ENCODE measurements around the gene CPLX3. TPM values are rescaled to one million over a fixed set of nuclear protein-coding genes. Genes with fewer than 3 reads are reported as not detected.

The CPLX3 gene
- total and polyA plus RNA-seq, 8 donors, result 0.09 TPM; not detected in 7

DNA sequence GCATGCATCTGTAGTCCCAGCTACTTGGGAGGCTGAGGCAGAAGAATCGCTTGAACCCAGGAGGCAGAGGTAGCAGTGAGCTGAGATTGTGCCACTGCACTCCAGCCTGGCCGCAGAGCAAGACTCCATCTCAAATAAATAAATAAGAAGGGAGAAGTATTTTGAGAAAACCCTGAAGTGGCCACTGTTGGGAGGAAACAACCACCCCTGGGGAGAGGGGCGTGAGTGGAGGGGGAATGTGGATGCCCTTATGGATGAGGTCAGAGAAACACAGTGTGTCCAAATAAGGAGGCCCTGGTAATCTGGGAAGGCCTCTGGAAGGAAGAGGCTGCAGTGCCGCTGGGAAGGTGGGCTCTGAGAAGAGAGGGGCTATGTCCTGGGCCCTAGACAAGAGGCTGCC is 4.2 kb upstream of the CPLX3 start:
- H3K9me3 ChIP-seq, result no peaks in the 10 kb centered on the region
- DNase-seq (no peak), ATAC-seq (no peak), FAIRE-seq (no peak)
- intact Hi-C loops (cut with DNase I), result no loop called here
- H3K4me3 ChIP-seq, result no peak overlapping the region
- H3K27ac ChIP-seq, result no peak overlapping the region
- TF ChIP-seq, protein P1, sequence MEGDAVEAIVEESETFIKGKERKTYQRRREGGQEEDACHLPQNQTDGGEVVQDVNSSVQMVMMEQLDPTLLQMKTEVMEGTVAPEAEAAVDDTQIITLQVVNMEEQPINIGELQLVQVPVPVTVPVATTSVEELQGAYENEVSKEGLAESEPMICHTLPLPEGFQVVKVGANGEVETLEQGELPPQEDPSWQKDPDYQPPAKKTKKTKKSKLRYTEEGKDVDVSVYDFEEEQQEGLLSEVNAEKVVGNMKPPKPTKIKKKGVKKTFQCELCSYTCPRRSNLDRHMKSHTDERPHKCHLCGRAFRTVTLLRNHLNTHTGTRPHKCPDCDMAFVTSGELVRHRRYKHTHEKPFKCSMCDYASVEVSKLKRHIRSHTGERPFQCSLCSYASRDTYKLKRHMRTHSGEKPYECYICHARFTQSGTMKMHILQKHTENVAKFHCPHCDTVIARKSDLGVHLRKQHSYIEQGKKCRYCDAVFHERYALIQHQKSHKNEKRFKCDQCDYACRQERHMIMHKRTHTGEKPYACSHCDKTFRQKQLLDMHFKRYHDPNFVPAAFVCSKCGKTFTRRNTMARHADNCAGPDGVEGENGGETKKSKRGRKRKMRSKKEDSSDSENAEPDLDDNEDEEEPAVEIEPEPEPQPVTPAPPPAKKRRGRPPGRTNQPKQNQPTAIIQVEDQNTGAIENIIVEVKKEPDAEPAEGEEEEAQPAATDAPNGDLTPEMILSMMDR (IDR thresholded peaks at IDR 0.05), result no peak
- 76 to 87% methylated on average over 4 of the region's 4 CpGs for WGBS, 2 donors
- no peaks in the 10 kb centered on the region for H3K36me3 ChIP-seq
- no peaks in the 10 kb centered on the region for H3K27me3 ChIP-seq
- no peaks in the 10 kb centered on the region for H3K4me1 ChIP-seq

DNA sequence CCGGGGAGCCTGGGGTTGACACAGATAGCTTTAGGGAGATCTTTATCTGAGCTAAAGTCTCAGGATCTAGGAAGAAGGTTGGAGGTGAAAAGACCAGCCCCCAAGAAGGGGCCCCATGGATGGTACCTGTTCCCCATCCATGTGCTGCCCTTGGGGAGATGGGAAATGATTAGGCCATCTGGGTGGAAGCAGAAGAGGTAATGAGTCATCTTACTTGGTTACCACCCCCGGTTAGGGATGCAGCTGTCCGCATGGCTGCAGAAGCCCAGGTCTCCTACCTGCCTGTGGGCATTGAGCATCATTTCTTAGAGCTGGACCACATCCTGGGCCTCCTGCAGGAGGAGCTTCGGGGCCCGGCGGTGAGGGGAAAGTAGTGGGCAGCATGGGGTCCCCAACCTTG is 3.1 kb upstream of the CPLX3 start:
- Histone ChIP-seq H3K4me3 (no peak overlapping the region), H3K27ac (no peak overlapping the region), H3K36me3 (no peaks in the 10 kb centered on the region), H3K4me1 (no peaks in the 10 kb centered on the region), H3K9me3 (no peaks in the 10 kb centered on the region), H3K27me3 (no peaks in the 10 kb centered on the region)
- DNase-seq (no peak), FAIRE-seq (no peak), ATAC-seq (no peak)
- intact Hi-C loops (cut with DNase I), result no loop called here
- 60 to 69% methylated on average over 6 of the region's 6 CpGs for WGBS, 2 donors
- TF ChIP-seq, protein P1 (IDR thresholded peaks at IDR 0.05), result no peak

DNA sequence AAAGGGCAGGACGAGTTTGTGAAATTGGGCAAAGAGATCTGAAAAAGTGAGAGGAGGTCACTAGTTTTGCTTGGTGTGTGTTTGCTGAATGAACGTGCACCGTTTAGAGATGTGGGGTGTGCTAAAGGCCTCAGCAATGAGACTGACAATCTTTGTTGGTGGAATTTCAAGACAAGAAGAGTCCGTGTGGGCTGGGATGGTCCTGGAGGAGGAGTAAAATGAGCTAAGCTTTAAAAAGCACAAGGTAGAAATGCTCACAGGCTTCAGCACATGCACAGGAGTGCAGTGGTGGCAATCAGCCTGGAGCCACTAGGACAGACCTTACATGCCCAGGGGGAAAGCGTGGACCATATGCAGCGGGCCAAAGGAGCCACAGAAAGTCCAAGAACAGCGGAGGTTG is 1.5 kb upstream of the CPLX3 start:
- Histone ChIP-seq H3K27ac (no peak overlapping the region), H3K36me3 (no peaks in the 10 kb centered on the region), H3K4me3 (no peak overlapping the region), H3K4me1 (no peaks in the 10 kb centered on the region), H3K27me3 (no peaks in the 10 kb centered on the region), H3K9me3 (no peaks in the 10 kb centered on the region)
- intact Hi-C loops (cut with DNase I), result no loop called here
- ATAC-seq (no peak), DNase-seq (no peak), FAIRE-seq (no peak)
- TF ChIP-seq, protein P1 (IDR thresholded peaks at IDR 0.05), result no peak
- 70 to 80% methylated on average over 7 of the region's 7 CpGs for WGBS, 2 donors

DNA sequence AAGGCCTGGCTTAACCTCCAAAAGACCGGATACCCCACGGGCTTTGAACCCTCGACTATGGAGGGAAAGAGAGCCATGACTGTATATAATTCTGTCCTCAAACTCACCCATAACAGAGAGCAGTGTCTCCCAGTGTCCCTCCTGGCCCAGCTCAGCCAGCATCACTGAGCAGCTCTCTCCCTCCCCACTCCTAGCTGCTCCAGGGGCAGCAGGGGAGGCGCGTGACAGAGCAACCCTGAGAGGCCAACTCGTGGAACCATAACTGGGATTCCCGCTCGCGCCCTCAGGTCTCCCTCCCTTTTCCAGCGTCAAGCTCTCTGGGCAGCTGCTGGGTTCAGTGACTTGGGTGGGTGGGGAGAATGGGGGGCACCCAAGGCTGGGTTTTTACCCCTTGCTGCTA is 561 bp upstream of the CPLX3 start:
- Histone ChIP-seq H3K4me1 (no peaks in the 10 kb centered on the region), H3K27me3 (no peaks in the 10 kb centered on the region), H3K4me3 (no peak overlapping the region), H3K36me3 (no peaks in the 10 kb centered on the region), H3K27ac (no peak overlapping the region), H3K9me3 (no peaks in the 10 kb centered on the region)
- TF ChIP-seq, protein P1 (IDR thresholded peaks at IDR 0.05), result no peak
- DNase-seq (peak in 1 of 6 donors; percentile 35), FAIRE-seq (no peak), ATAC-seq (peak in 1 of 4 donors; percentile 24)
- intact Hi-C loops (cut with DNase I), result no loop called here
- WGBS, 2 donors, result 46 to 50% methylated on average over 10 of the region's 10 CpGs

DNA sequence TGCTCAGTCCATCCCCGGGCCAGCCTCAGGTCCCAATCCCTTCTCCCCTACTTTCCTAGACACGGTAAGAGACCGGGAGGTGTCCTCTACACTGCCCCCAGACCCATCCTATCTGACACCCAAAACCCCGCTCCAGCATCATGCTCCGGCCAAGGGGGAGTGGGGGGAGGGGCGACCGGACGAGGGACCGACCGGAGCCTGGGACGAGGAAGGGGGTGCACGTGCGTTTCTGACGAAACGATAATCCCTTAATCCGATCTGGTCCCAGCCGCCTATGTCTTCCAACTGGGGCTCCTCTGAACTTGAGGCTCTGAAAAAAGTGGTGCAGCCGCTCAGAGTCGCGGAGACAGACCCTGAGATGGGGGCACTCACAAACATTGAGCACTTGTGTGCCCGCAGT is 494 bp downstream of the CPLX3 start:
- Histone ChIP-seq H3K36me3 (no peaks in the 10 kb centered on the region), H3K4me3 (no peak overlapping the region), H3K9me3 (no peaks in the 10 kb centered on the region), H3K27me3 (no peaks in the 10 kb centered on the region), H3K4me1 (no peaks in the 10 kb centered on the region), H3K27ac (no peak overlapping the region)
- TF ChIP-seq, protein P1 (IDR thresholded peaks at IDR 0.05), result no peak
- DNase-seq (peak in 1 of 6 donors; percentile 53), FAIRE-seq (no peak), ATAC-seq (peak in 1 of 4 donors; percentile 14)
- intact Hi-C loops (cut with DNase I), result no loop called here
- WGBS, 2 donors, result 17 to 20% methylated on average over 21 of the region's 21 CpGs

Data from pancreas (tissue), 10 donors.